Urothelium cell line (cell line): ENCODE data around the gene ANO10.

Experiments used
- DNase-seq: peaks from one replicate; pipeline ENCODE4 v3.0.0; 2011; ENCODE audit warnings: low spot score, mixed read lengths
- FAIRE-seq: peaks from 2 replicates; lab custom pipeline; 2011; peaks lifted over from hg19 to GRCh38; lab: Jason Lieb, UNC

The ANO10 gene

DNA sequence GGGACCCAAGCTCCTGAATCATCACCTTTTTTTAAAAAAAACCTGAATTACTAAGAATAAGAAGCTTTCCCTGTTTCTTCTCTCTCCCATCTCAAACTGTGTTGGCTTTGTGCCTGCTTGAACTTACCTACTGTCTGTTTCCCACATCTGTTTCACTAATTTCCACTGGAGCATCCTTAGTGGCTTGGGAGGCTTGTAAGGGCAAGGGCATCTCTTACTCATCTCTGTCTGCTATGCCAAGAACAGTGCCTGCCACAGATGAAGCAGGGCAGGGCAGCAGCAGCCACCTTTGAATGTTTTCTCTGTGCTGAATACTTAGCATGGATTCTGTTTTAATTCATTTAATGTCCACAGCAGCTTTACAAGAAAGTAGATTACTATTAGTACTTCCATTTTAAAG is 293.2 kb downstream of the ANO10 start:
- FAIRE-seq (no peak), DNase-seq (no peak)

- FAIRE-seq = no peak
- no peak for DNase-seq
These were observed 294.2 kb downstream of the ANO10 start for GRCh38 chr3:43327582-43327979.

DNA sequence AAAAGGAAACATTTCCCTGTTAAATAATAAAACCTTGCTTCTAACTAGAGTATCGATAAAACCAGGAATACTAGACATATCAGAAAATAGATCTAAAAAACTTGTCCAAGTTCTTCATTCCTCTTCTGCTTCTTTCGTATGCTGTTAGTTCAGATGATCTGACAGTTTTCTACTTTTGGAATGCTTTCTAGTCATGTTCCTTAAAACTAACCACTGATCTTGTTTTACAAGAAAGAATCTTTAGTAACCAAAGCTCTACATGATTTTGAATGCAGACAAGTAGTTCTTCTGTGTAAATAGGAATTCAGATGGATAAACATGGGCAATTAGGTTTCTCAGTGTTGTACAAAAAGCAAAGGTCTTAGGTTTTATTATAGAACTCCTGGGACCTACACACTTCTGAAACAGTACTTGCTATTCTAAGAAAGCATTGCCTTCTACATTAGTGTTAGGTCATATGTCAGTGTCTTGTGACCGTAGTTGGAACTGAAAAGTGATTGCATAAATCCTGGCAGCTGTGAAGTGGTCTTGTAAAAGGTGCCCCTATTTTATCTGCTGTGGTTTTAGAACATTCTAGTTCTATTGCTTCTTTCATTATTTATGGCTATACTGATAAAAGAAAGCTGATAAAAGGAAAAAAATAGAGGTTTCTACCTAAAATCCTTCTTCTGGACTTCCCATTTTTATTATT is 294.8 kb downstream of the ANO10 start:
- no peak for DNase-seq
- no peak for FAIRE-seq

DNA sequence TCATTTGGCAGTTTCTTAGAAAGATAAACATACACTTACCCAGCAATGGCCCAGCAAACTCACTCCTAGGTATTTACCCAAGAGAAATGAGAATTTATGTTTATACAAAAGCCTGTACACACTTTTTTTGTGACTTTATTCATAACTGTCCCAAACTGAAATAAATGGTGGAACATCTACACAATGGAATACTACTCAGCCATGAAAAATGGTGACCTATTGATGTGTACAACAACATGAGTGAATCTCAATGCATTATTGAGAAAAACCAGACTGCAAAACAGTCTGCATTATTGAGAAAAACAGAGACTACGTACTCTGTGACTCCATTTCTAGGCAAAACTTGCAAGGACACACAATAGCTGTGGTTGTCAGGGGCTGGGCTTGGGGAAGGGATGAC is 298.3 kb downstream of the ANO10 start:
- DNase-seq (no peak), FAIRE-seq (no peak)

DNA sequence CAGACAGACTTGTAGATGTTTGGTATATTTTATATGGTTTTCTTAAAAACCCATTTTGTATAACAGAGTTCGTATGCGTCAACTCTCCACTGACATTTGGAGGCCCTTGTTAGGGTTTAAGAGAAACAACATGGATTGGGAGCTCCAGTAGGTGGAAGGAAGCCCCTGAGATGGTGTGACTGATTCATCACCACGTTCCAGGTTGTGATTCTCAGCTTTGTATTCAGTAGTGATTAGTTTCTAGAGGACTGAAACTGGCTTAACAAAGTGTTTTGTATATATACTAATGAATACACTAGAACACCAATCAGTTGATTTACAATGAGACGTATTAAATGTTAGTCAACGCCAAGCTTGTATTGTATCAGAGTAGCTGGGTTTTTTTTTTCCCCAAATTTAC is 301.5 kb downstream of the ANO10 start:
- DNase-seq (no peak), FAIRE-seq (no peak)

DNA sequence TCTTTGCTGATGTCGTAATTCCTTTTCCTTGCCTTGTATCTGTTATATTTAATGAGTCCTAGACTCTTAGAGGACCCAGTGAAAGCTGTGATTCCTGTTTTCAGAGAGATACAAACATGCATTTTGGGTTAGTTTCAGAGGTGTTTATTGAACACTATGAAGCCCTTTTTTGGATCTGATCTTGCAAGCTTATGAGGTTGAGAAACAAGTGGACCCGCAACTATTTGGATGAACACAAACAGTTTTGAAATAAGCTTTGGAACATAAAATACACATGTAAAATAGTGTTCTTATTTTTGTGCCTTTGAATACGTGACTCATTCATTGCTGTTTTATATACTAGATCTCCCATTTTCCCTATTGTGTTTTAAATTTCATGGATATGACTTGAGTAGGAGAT is 302.0 kb downstream of the ANO10 start:
- FAIRE-seq (no peak), DNase-seq (no peak)

DNA sequence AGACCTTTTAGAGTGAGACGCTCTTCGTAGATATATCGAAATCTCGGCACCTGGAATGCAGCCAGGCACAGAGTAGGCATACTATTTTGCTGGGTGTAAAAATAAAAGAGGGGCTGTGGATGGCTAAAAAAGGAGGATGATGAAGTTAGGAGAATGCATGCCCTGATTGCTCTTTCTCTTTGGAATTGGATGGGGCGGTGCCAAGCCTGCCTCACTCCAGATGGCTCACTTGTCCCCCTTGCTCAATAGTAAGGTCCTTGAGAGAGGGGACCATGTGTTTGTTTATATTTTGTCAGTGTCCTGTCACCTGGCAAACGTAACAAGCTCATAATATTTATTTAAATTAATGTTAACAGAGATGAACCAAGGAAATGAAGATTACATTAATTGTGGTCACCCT is 302.4 kb downstream of the ANO10 start:
- DNase-seq = no peak
- FAIRE-seq = no peak

- no peak for DNase-seq
- no peak for FAIRE-seq
These were observed 304.1 kb downstream of the ANO10 start for GRCh38 chr3:43317461-43318316.

- FAIRE-seq (no peak), DNase-seq (no peak)
These were observed 304.9 kb downstream of the ANO10 start for GRCh38 chr3:43316783-43317460.
